ENCODE measurements around the gene MGLL. TPM values are rescaled to one million over a fixed set of nuclear protein-coding genes. Genes with fewer than 3 reads are reported as not detected.

MGLL gene
- polyA plus RNA-seq, 1 experiment = 108 TPM

- ChIA-PET CTCF (interaction anchor here (0.8 to 1.4 kb wide), 3 partner anchors 13 to 25 kb away, joined by 3 to 4 read pairs (median 3); no protein-coding TSS in a partner anchor), POLR2A (no interaction called here)
- TF ChIP-seq, protein P1, sequence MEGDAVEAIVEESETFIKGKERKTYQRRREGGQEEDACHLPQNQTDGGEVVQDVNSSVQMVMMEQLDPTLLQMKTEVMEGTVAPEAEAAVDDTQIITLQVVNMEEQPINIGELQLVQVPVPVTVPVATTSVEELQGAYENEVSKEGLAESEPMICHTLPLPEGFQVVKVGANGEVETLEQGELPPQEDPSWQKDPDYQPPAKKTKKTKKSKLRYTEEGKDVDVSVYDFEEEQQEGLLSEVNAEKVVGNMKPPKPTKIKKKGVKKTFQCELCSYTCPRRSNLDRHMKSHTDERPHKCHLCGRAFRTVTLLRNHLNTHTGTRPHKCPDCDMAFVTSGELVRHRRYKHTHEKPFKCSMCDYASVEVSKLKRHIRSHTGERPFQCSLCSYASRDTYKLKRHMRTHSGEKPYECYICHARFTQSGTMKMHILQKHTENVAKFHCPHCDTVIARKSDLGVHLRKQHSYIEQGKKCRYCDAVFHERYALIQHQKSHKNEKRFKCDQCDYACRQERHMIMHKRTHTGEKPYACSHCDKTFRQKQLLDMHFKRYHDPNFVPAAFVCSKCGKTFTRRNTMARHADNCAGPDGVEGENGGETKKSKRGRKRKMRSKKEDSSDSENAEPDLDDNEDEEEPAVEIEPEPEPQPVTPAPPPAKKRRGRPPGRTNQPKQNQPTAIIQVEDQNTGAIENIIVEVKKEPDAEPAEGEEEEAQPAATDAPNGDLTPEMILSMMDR (IDR thresholded peaks at IDR 0.05; ENCODE audit: insufficient read depth, low read depth, low read length) = no peak
- Histone ChIP-seq H3K27me3 (ENCODE audit: control insufficient read depth, insufficient read depth, low read length) (no peaks in the 10 kb centered on the region), H3K36me3 (ENCODE audit: control insufficient read depth, insufficient read depth, low read length) (peaks cover 16% of the 10 kb centered on the region), H3K4me3 (ENCODE audit: low read depth, low read length) (no peak overlapping the region)
- DNase-seq (ENCODE audit: low read depth) = no peak
These were observed 144.6 kb downstream of the MGLL start for GRCh38 chr3:127677541-127678314.

GRCh38 chr3:127676921-127677351 lies 145.4 kb downstream of the MGLL start:
- no peak for DNase-seq (ENCODE audit: low read depth)
- TF ChIP-seq, protein P1 (IDR thresholded peaks at IDR 0.05; ENCODE audit: insufficient read depth, low read depth, low read length) = no peak
- H3K36me3 ChIP-seq (ENCODE audit: control insufficient read depth, insufficient read depth, low read length) = peaks cover 16% of the 10 kb centered on the region
- POLR2A ChIA-PET = no interaction called here
- H3K4me3 ChIP-seq (ENCODE audit: low read depth, low read length) = no peak overlapping the region
- CTCF ChIA-PET = interaction anchor here (1.3 kb wide), 1 partner anchor 14 kb away, joined by 4 read pairs; no protein-coding TSS in a partner anchor
- H3K27me3 ChIP-seq (ENCODE audit: control insufficient read depth, insufficient read depth, low read length) = no peaks in the 10 kb centered on the region

GRCh38 chr3:127676456-127676855 lies 145.9 kb downstream of the MGLL start:
- CTCF ChIA-PET = interaction anchor here (1.3 kb wide), 1 partner anchor 15 kb away, joined by 4 read pairs; no protein-coding TSS in a partner anchor

GRCh38 chr3:127675651-127676391 lies 146.5 kb downstream of the MGLL start:
- H3K4me3 ChIP-seq (ENCODE audit: low read depth, low read length) = no peak overlapping the region
- no peak for DNase-seq (ENCODE audit: low read depth)
- CTCF ChIA-PET = no interaction called here
- POLR2A ChIA-PET = no interaction called here
- H3K36me3 ChIP-seq (ENCODE audit: control insufficient read depth, insufficient read depth, low read length) = peaks cover 16% of the 10 kb centered on the region
- no peaks in the 10 kb centered on the region for H3K27me3 ChIP-seq (ENCODE audit: control insufficient read depth, insufficient read depth, low read length)
- TF ChIP-seq, protein P1 (IDR thresholded peaks at IDR 0.05; ENCODE audit: insufficient read depth, low read depth, low read length) = no peak

More at GRCh38 chr3:127676456-127676855, 145.9 kb downstream of the MGLL start:
- TF ChIP-seq, protein P1 (IDR thresholded peaks at IDR 0.05; ENCODE audit: insufficient read depth, low read depth, low read length) = no peak
- POLR2A ChIA-PET = no interaction called here
- DNase-seq (ENCODE audit: low read depth) = no peak
- H3K4me3 ChIP-seq (ENCODE audit: low read depth, low read length) = no peak overlapping the region
- no peaks in the 10 kb centered on the region for H3K27me3 ChIP-seq (ENCODE audit: control insufficient read depth, insufficient read depth, low read length)
- H3K36me3 ChIP-seq (ENCODE audit: control insufficient read depth, insufficient read depth, low read length) = peaks cover 16% of the 10 kb centered on the region

GRCh38 chr3:127674790-127675189 lies 147.5 kb downstream of the MGLL start:
- ChIA-PET CTCF (no interaction called here), POLR2A (no interaction called here)
- TF ChIP-seq, protein P1 (IDR thresholded peaks at IDR 0.05; ENCODE audit: insufficient read depth, low read depth, low read length) = no peak
- H3K36me3 ChIP-seq (ENCODE audit: control insufficient read depth, insufficient read depth, low read length) = peaks cover 13% of the 10 kb centered on the region
- no peak overlapping the region for H3K4me3 ChIP-seq (ENCODE audit: low read depth, low read length)
- no peak for DNase-seq (ENCODE audit: low read depth)
- no peaks in the 10 kb centered on the region for H3K27me3 ChIP-seq (ENCODE audit: control insufficient read depth, insufficient read depth, low read length)

Data from BJ (cell line).